Endothelial cell of umbilical vein (primary cell): ENCODE results near the gene ABT1. TPM values are rescaled to one million over a fixed set of nuclear protein-coding genes. Genes with fewer than 3 reads are reported as not detected.
A peak's percentile ranks its signal among the peaks of the same experiment; 100 is the strongest.

ENCODE experiments used
- BruUV-seq: library from RNA; stranded (reverse); fragments of 400-500 nt; replicated peaks from 2 replicates; lab custom pipeline; 2021; lab: Mats Ljungman, UMichigan
- CTCF ChIA-PET: fragments of 300-600, 350-600 bp; sonication (Branson Sonifier 250); formaldehyde crosslinking; loops from one replicate; lab custom pipeline; 2021; ENCODE audit warnings: antibody characterized with exemption, inconsistent platforms; lab: Charles Lee
- POLR2A ChIA-PET: fragments of 300-600, 350-600 bp; sonication (Branson Sonifier 250); formaldehyde crosslinking; loops from one replicate; lab custom pipeline; 2021; ENCODE audit warnings: antibody characterized with exemption, inconsistent platforms; lab: Charles Lee
- DNase-seq: peaks from one replicate; pipeline ENCODE4 v3.0.0-alpha.2; 2011; ENCODE audit warnings: low read depth, low spot score
- FAIRE-seq: peaks from 2 replicates; lab custom pipeline; 2011; peaks lifted over from hg19 to GRCh38; lab: Jason Lieb, UNC
- H2AFZ ChIP-seq: 2 replicates; pipeline ENCODE4 v1.6.0; 2012; ENCODE audit warnings: low read depth, low read length, control low read depth, inconsistent platforms
- H3K27ac ChIP-seq: 2 replicates; pipeline ENCODE4 v1.5.1; 2011; ENCODE audit warnings: low read depth, mild to moderate bottlenecking, control low read depth, low read length, moderate library complexity; ENCODE audit not compliant: insufficient read depth
- H3K27me3 ChIP-seq, 2 experiments: 2 replicates each; pipeline versions ENCODE4 v1.6.0 to v1.6.1; 2011; ENCODE audit warnings: low read length in 2 of 2, mixed read lengths in 1 of 2; ENCODE audit not compliant: control insufficient read depth in 2 of 2, insufficient read depth in 2 of 2
- H3K36me3 ChIP-seq, 2 experiments: 2 replicates in 1 of 2; 3 replicates in 1 of 2; pipeline ENCODE4 v1.5.1; 2011; ENCODE audit warnings: low read length in 2 of 2, mild to moderate bottlenecking in 1 of 2, moderate library complexity in 1 of 2; ENCODE audit not compliant: control insufficient read depth in 2 of 2, insufficient read depth in 2 of 2; ENCODE audit errors: extremely low read depth in 1 of 2
- H3K4me1 ChIP-seq: 3 replicates; pipeline ENCODE4 v1.5.1; 2011; ENCODE audit warnings: mild to moderate bottlenecking, low read length; ENCODE audit not compliant: control insufficient read depth, insufficient read depth; ENCODE audit errors: extremely low read depth
- H3K4me2 ChIP-seq: 2 replicates; pipeline ENCODE4 v1.6.1; 2011; ENCODE audit warnings: low read length, control low read depth, mixed read lengths; ENCODE audit not compliant: insufficient read depth
- H3K4me3 ChIP-seq, 3 experiments: fragments of 200-600 bp in 1 of 3; sonication (generic), shearing (Covaris generic) in 1 of 3; replicated peaks in 1 of 3; 2 replicates each; pipeline ENCODE4 v1.5.1; 2011 to 2016; ENCODE audit warnings: control low read depth in 3 of 3, low read length in 3 of 3, mild to moderate bottlenecking in 2 of 3, inconsistent platforms in 1 of 3, low read depth in 1 of 3, moderate library complexity in 1 of 3; ENCODE audit not compliant: insufficient read depth in 1 of 3
- H3K79me2 ChIP-seq: 2 replicates; pipeline ENCODE4 v1.6.0; 2012; ENCODE audit warnings: low read length, inconsistent platforms; ENCODE audit not compliant: control insufficient read depth, insufficient read depth
- H3K9ac ChIP-seq: replicated peaks from 2 replicates; pipeline ENCODE3; 2011; ENCODE audit warnings: low read length, control low read depth; ENCODE audit not compliant: insufficient read depth; ENCODE audit errors: extremely low read depth
- H3K9me1 ChIP-seq: replicated peaks from 3 replicates; pipeline ENCODE4 v1.6.0; 2011; ENCODE audit warnings: mild to moderate bottlenecking, low read length; ENCODE audit not compliant: control insufficient read depth, insufficient read depth; ENCODE audit errors: extremely low read depth
- H3K9me3 ChIP-seq: replicated peaks from 2 replicates; pipeline ENCODE4 v1.5.1; 2012; ENCODE audit warnings: low read length, inconsistent platforms; ENCODE audit not compliant: control insufficient read depth, insufficient read depth
- H4K20me1 ChIP-seq: replicated peaks from 2 replicates; pipeline ENCODE3; 2011; ENCODE audit warnings: mild to moderate bottlenecking, low read length; ENCODE audit not compliant: control insufficient read depth, insufficient read depth; ENCODE audit errors: extremely low read depth
- CTCF ChIP-seq, 2 donors: IDR thresholded peaks; 1 replicate in 1 of 2; 2 replicates in 1 of 2; pipeline ENCODE4 v1.5.1; 2011; ENCODE audit warnings: low read length in 2 of 2, mild to moderate bottlenecking in 2 of 2, moderate library complexity in 2 of 2, control low read depth in 1 of 2, inconsistent platforms in 1 of 2, low read depth in 1 of 2; ENCODE audit not compliant: insufficient read depth in 1 of 2; ENCODE audit errors: extremely low read depth in 1 of 2
- EZH2 ChIP-seq: IDR thresholded peaks from 2 replicates; pipeline ENCODE4 v1.6.1; 2012; ENCODE audit warnings: borderline replicate concordance, low read depth, mild to moderate bottlenecking, moderate library complexity, low read length, inconsistent platforms; ENCODE audit not compliant: severe bottlenecking
- FOS ChIP-seq: IDR thresholded peaks from 2 replicates; pipeline ENCODE4 v1.6.1; 2011; ENCODE audit warnings: mild to moderate bottlenecking, low read length, moderate library complexity, borderline replicate concordance; ENCODE audit not compliant: insufficient read depth
- GATA2 ChIP-seq: IDR thresholded peaks from 2 replicates; pipeline ENCODE4 v1.7.0; 2011; ENCODE audit warnings: low read depth, mild to moderate bottlenecking, moderate library complexity, mixed read lengths, low read length; ENCODE audit not compliant: insufficient read length, insufficient read depth
- JUN ChIP-seq: IDR thresholded peaks from 2 replicates; pipeline ENCODE4 v1.6.1; 2011; ENCODE audit warnings: borderline replicate concordance, low read depth; ENCODE audit not compliant: insufficient read length, insufficient read depth
- MYC ChIP-seq: IDR thresholded peaks from one replicate; pipeline ENCODE4 v1.6.1; 2011; ENCODE audit warnings: mild to moderate bottlenecking, low read depth, low read length
- POLR2A ChIP-seq: IDR thresholded peaks from 2 replicates; pipeline ENCODE4 v1.6.1; 2012; ENCODE audit warnings: low read depth, mild to moderate bottlenecking, control low read depth, low read length
- POLR2AphosphoS5 ChIP-seq: IDR thresholded peaks from 2 replicates; pipeline ENCODE4 v1.6.1; 2012; ENCODE audit warnings: low read depth, mild to moderate bottlenecking, control low read depth, low read length, moderate library complexity; ENCODE audit not compliant: insufficient read depth
- dilution Hi-C: fragments of 300-500 bp; cut with MboI; formaldehyde crosslinking; loops from one replicate; pipeline ENCODE4 v1.15.0; 2019; ENCODE audit warnings: low sequenced_read_pairs; ENCODE audit not compliant: extremely low pct_ligation_motif_present
- intact Hi-C: fragments of 100-400 bp; cut with micrococcal nuclease; formaldehyde crosslinking; loops from one replicate; pipeline ENCODE4 v1.10.0; 2022
- polyA plus RNA-seq, 4 experiments: library from polyadenylated mRNA; depleted of rRNA in 3 of 4; stranded (reverse) in 3 of 4; unstranded in 1 of 4; fragments of >200 nt; gene quantifications; 2 replicates each; pipeline versions ENCODE4 v1.2.1 to v1.2.3, GENCODE V29; 2011 to 2012; ENCODE audit warnings: missing spikeins in 1 of 4
- total RNA-seq: library from RNA; stranded (reverse); gene quantifications from 2 replicates; pipeline ENCODE4 v1.2.3, GENCODE V29; 2021
- TF ChIP-seq, protein P1 (sequence below): IDR thresholded peaks from 2 replicates; pipeline ENCODE4 v1.6.1; 2011; ENCODE audit not compliant: insufficient read depth, insufficient read length

Gene ABT1
- total and polyA plus RNA-seq, 2 donors (not counting 3 experiments of a cell fraction or from before 2014, with no cell fraction given) = 20.1 to 22.2 TPM

DNA sequence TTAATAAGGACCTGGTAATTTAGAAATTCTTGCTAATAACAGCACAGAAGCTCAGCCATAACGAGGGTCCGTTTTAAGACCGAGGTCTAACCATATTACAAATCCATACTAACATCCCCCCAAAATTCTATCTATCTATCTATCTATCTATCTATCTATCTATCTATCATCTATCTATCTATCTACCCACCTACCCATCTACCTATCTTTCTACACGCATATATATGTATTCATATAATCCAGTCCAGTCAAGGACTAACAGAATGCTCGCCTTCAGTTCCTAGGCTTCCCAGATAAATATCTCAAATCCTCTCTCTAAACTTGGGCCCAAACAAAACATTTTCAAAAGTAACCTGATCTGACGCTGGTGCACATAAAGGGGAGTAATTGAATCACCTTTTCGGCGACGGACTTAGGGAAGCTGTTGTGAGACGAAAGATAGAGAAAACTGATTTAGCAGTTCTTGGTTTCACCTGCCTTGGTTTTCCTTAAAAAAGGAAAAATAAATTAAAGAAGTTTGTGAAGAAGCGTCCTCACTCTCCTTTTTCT, 44.0 kb upstream of the ABT1 start:
- no TSS peak for BruUV-seq
- H3K4me1 ChIP-seq = peaks cover 13% of the 10 kb centered on the region
- H2AFZ ChIP-seq = no peak overlapping the region
- TF ChIP-seq MYC (no peak), POLR2AphosphoS5 (no peak), EZH2 (no peak), CTCF (IDR thresholded peaks at IDR 0.05; ENCODE audit: extremely low read depth in 1 of 2, insufficient read depth in 1 of 2, low read depth in 1 of 2, low read length in 2 of 2) (no peak), GATA2 (no peak), POLR2A (no peak), JUN (no peak), FOS (no peak)
- TF ChIP-seq, protein P1, sequence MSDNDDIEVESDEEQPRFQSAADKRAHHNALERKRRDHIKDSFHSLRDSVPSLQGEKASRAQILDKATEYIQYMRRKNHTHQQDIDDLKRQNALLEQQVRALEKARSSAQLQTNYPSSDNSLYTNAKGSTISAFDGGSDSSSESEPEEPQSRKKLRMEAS = no peak
- H3K9me3 ChIP-seq = no peaks in the 10 kb centered on the region
- FAIRE-seq (no peak), DNase-seq (no peak)
- dilution Hi-C loops = no loop called here
- POLR2A ChIA-PET = no interaction called here
- peak overlapping the region in 1 of 3 experiments; percentile 70 for H3K4me3 ChIP-seq
- no peak overlapping the region for H3K27ac ChIP-seq
- CTCF ChIA-PET = interaction anchor here (1.2 to 5.7 kb wide), 9 partner anchors 11 to 230 kb away, joined by 3 to 36 read pairs (median 5); partner anchors contain the start of gene HMGN4
- H3K36me3 ChIP-seq = no peaks in the 10 kb centered on the region
- H3K9me1 ChIP-seq = no peaks in the 10 kb centered on the region
- no peaks in the 10 kb centered on the region for H4K20me1 ChIP-seq
- H3K9ac ChIP-seq = no peak overlapping the region
- H3K4me2 ChIP-seq = peak overlapping the region; percentile 80
- no peaks in the 10 kb centered on the region for H3K27me3 ChIP-seq
- intact Hi-C loops = loop anchor here (1.0 to 10.0 kb wide), 4 partner anchors 14 to 528 kb away; partner anchors contain the start of gene HMGN4
- no peaks in the 10 kb centered on the region for H3K79me2 ChIP-seq
